Measurements from ENCODE around the gene NUAK1. TPM values are rescaled to one million over a fixed set of nuclear protein-coding genes. Genes with fewer than 3 reads are reported as not detected.
A peak's percentile ranks its signal among the peaks of the same experiment; 100 is the strongest.

The NUAK1 gene
- total RNA-seq, 1 experiment from 2014 or later = 10.1 TPM

DNA sequence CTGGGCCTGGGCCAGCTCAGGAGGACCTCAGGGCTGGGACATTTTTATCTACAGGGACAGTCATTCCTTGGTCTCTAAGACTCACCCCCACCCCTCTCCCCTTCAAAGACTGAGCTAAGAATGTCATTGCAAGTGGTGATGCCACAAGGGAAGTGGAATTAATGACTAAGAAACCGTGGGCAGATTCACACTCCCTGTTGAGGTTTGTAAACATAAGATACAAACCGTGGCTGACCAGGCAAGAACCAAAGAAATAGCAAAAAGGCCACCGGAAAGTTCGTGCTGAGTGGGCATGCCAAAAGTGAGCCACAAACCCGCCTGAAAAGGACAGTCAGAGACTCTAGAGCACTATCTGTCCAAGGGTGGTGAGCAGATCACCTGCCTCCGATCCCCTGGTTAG, 25.7 kb downstream of the NUAK1 start:
- Mint-ChIP-seq H3K36me3 (ENCODE audit: insufficient read depth in 1 of 3, low read depth in 3 of 3) (no peaks in the 10 kb centered on the region), H3K4me1 (peaks cover 65 to 71% of the 10 kb centered on the region in 2 experiments), H3K4me3 (no peak overlapping the region), H3K9me3 (no peaks in the 10 kb centered on the region), H3K27me3 (ENCODE audit: low read depth) (no peaks in the 10 kb centered on the region), H3K27ac (peak overlapping the region in 2 of 3 experiments; percentile 30 to 87; a peak in 3 of 7 replicates)
- Histone ChIP-seq H3K4me2 (ENCODE audit: insufficient read depth, insufficient read length, low read length) (no peak overlapping the region), H2BK5ac (ENCODE audit: insufficient read length, low read length) (no peak overlapping the region), H4K91ac (ENCODE audit: insufficient read length, low read depth, low read length) (no peak overlapping the region), H2BK12ac (ENCODE audit: insufficient read length, low read depth, low read length) (no peak overlapping the region), H2AK5ac (ENCODE audit: insufficient read length, low read length) (no peak overlapping the region), H3K23ac (ENCODE audit: insufficient read length, low read depth, low read length) (no peak overlapping the region), H2AFZ (ENCODE audit: low read length) (no peak overlapping the region), H4K20me1 (ENCODE audit: control insufficient read depth, insufficient read depth, insufficient read length) (no peaks in the 10 kb centered on the region), H3K14ac (ENCODE audit: insufficient read depth, low read length) (no peak overlapping the region), H3K27ac (ENCODE audit: insufficient read length, low read depth, low read length) (no peak overlapping the region), H2BK120ac (ENCODE audit: low read depth, low read length, poor library complexity, severe bottlenecking) (no peak overlapping the region), H2BK15ac (ENCODE audit: low read depth, low read length) (no peak overlapping the region), H3K4ac (ENCODE audit: low read depth, low read length) (no peak overlapping the region), H3K79me2 (ENCODE audit: insufficient read depth, low read length) (peaks cover 17% of the 10 kb centered on the region; the same call in 1 of the 2 replicates), H3K9ac (ENCODE audit: extremely low read depth, insufficient read length, low read length) (no peak overlapping the region), H3K56ac (ENCODE audit: insufficient read length, low read depth, low read length) (no peak overlapping the region), H4K8ac (replicated peaks; ENCODE audit: insufficient read length, low read depth, low read length) (no peak overlapping the region), H3K79me1 (ENCODE audit: insufficient read depth, low read depth, low read length, poor library complexity, severe bottlenecking) (peaks cover 5% of the 10 kb centered on the region), H3K4me1 (ENCODE audit: insufficient read depth, low read length) (peaks cover 24% of the 10 kb centered on the region; the same call in 1 of the 2 replicates), H3K27me3 (ENCODE audit: insufficient read depth, low read length) (no peaks in the 10 kb centered on the region), H3K9me3 (ENCODE audit: control insufficient read depth, low read depth, low read length) (no peaks in the 10 kb centered on the region), H4K5ac (ENCODE audit: insufficient read length, low read depth, low read length) (no peak overlapping the region), H3T11ph (ENCODE audit: low read length) (no peak overlapping the region), H2BK20ac (ENCODE audit: low read depth, low read length, poor library complexity, severe bottlenecking) (no peak overlapping the region), H3K18ac (ENCODE audit: insufficient read length, low read depth, low read length) (no peak overlapping the region), H3K23me2 (ENCODE audit: insufficient read length, low read depth, low read length, poor library complexity, severe bottlenecking) (no peaks in the 10 kb centered on the region)
- DNase-seq = no peak
- TF ChIP-seq, protein P1, sequence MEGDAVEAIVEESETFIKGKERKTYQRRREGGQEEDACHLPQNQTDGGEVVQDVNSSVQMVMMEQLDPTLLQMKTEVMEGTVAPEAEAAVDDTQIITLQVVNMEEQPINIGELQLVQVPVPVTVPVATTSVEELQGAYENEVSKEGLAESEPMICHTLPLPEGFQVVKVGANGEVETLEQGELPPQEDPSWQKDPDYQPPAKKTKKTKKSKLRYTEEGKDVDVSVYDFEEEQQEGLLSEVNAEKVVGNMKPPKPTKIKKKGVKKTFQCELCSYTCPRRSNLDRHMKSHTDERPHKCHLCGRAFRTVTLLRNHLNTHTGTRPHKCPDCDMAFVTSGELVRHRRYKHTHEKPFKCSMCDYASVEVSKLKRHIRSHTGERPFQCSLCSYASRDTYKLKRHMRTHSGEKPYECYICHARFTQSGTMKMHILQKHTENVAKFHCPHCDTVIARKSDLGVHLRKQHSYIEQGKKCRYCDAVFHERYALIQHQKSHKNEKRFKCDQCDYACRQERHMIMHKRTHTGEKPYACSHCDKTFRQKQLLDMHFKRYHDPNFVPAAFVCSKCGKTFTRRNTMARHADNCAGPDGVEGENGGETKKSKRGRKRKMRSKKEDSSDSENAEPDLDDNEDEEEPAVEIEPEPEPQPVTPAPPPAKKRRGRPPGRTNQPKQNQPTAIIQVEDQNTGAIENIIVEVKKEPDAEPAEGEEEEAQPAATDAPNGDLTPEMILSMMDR (conservative IDR thresholded peaks at IDR 0.05) = no peak
- no CpG with 5 or more reads among the region's 6 CpGs for WGBS (ENCODE audit: extremely low coverage, insufficient read length, low lambda C conversion rate)

Measured in H9 (cell line).